H1 (cell line): Measurements from ENCODE around the gene AIMP1. TPM values are rescaled to one million over a fixed set of nuclear protein-coding genes. Genes with fewer than 3 reads are reported as not detected.

Experiments used
- CTCF ChIA-PET: fragments of 300-600 bp; sonication (Branson Sonifier 250); formaldehyde crosslinking; loops from one replicate; lab custom pipeline; 2021; ENCODE audit not compliant: partially characterized antibody; lab: Charles Lee
- POLR2A ChIA-PET: fragments of 300-600 bp; sonication (Branson Sonifier 250); formaldehyde crosslinking; loops from one replicate; lab custom pipeline; 2021; ENCODE audit warnings: inconsistent platforms; ENCODE audit not compliant: partially characterized antibody; lab: Charles Lee
- DNase-seq, 2 experiments: peaks; one replicate each; pipeline versions ENCODE4 v3.0.0 to v3.0.0-alpha.2; 2010 to 2022; ENCODE audit warnings: low spot score in 2 of 2, low read depth in 1 of 2, mixed read lengths in 1 of 2
- FAIRE-seq: peaks from 2 replicates; lab custom pipeline; 2011; peaks lifted over from hg19 to GRCh38; lab: Jason Lieb, UNC
- H2AFZ ChIP-seq: 2 replicates; pipeline ENCODE4 v1.8.1; 2012; ENCODE audit warnings: low read length, inconsistent platforms
- H2AK5ac ChIP-seq: 2 replicates; pipeline ENCODE4 v1.6.1; 2013; ENCODE audit warnings: low read depth, low read length
- H2BK120ac ChIP-seq: replicated peaks from 2 replicates; pipeline ENCODE3; 2013; ENCODE audit warnings: low read depth, low read length, inconsistent platforms
- H2BK12ac ChIP-seq: 2 replicates; pipeline ENCODE4 v1.6.1; 2013; ENCODE audit warnings: low read depth, low read length
- H2BK15ac ChIP-seq: 2 replicates; pipeline ENCODE4 v1.6.1; 2013; ENCODE audit warnings: low read length
- H2BK20ac ChIP-seq: 2 replicates; pipeline ENCODE4 v1.6.1; 2013; ENCODE audit warnings: low read length
- H2BK5ac ChIP-seq: 2 replicates; pipeline ENCODE4 v1.6.1; 2013; ENCODE audit warnings: low read depth, low read length
- H3K14ac ChIP-seq: 2 replicates; pipeline ENCODE4 v1.6.1; 2013; ENCODE audit warnings: inconsistent platforms; ENCODE audit not compliant: insufficient read length
- H3K18ac ChIP-seq: 2 replicates; pipeline ENCODE4 v1.6.1; 2013; ENCODE audit warnings: low read length; ENCODE audit errors: extremely low read depth
- H3K23ac ChIP-seq: 2 replicates; pipeline ENCODE4 v1.6.1; 2013; ENCODE audit warnings: inconsistent platforms; ENCODE audit not compliant: insufficient read length
- H3K23me2 ChIP-seq: 2 replicates; pipeline ENCODE4 v1.6.1; 2013; ENCODE audit warnings: low read depth, low read length
- H3K27ac ChIP-seq: 2 replicates; pipeline ENCODE4 v1.6.1; 2011; ENCODE audit warnings: low read depth, low read length, inconsistent platforms
- H3K27me3 ChIP-seq, 4 experiments: replicated peaks in 1 of 4; 1 replicate in 1 of 4; 2 replicates in 3 of 4; pipeline versions ENCODE4 v1.6.1 to v1.8.1; 2011 to 2013; ENCODE audit warnings: low read length in 3 of 4, mild to moderate bottlenecking in 3 of 4, inconsistent platforms in 2 of 4, mixed read lengths in 2 of 4, moderate library complexity in 1 of 4; ENCODE audit not compliant: control insufficient read depth in 3 of 4, insufficient read depth in 3 of 4; ENCODE audit errors: extremely low read depth in 1 of 4
- H3K36me3 ChIP-seq, 4 experiments: 2 replicates each; pipeline versions ENCODE4 v1.6.1 to v1.8.1; 2011 to 2013; ENCODE audit warnings: mild to moderate bottlenecking in 4 of 4, low read length in 3 of 4, moderate library complexity in 2 of 4, control low read depth in 1 of 4, inconsistent platforms in 1 of 4; ENCODE audit not compliant: insufficient read depth in 4 of 4, control insufficient read depth in 2 of 4
- H3K4ac ChIP-seq: replicated peaks from 2 replicates; pipeline ENCODE3; 2013; ENCODE audit warnings: low read length, low read depth, mixed read lengths, inconsistent platforms; ENCODE audit not compliant: insufficient read length
- H3K4me1 ChIP-seq, 4 experiments: replicated peaks in 1 of 4; 1 replicate in 1 of 4; 2 replicates in 3 of 4; pipeline versions ENCODE4 v1.6.1 to v1.8.1; 2011 to 2013; ENCODE audit warnings: low read length in 3 of 4, inconsistent platforms in 2 of 4, mixed read lengths in 1 of 4; ENCODE audit not compliant: insufficient read depth in 4 of 4, control insufficient read depth in 3 of 4
- H3K4me2 ChIP-seq, 2 experiments: 2 replicates each; pipeline versions ENCODE4 v1.6.1 to v1.8.1; 2011 to 2013; ENCODE audit warnings: low read depth in 2 of 2, low read length in 2 of 2, control low read depth in 1 of 2, inconsistent platforms in 1 of 2, mild to moderate bottlenecking in 1 of 2; ENCODE audit not compliant: insufficient read depth in 1 of 2
- H3K4me3 ChIP-seq, 4 experiments: fragments of 200-600, 300-600 bp in 1 of 4; sonication (generic), shearing (Covaris generic), sonication (Bioruptor Twin) in 1 of 4; 2 replicates each; pipeline versions ENCODE4 v1.5.1 to v1.8.1; 2011 to 2016; ENCODE audit warnings: low read length in 4 of 4, low read depth in 3 of 4, control low read depth in 2 of 4, inconsistent platforms in 2 of 4, mild to moderate bottlenecking in 2 of 4, mixed read lengths in 1 of 4, moderate library complexity in 1 of 4; ENCODE audit not compliant: insufficient read depth in 2 of 4; ENCODE audit errors: extremely low read depth in 1 of 4
- H3K56ac ChIP-seq: replicated peaks from 2 replicates; pipeline ENCODE3; 2013; ENCODE audit warnings: low read depth, mild to moderate bottlenecking, mixed read lengths, low read length, inconsistent platforms; ENCODE audit not compliant: insufficient read length
- H3K79me1 ChIP-seq: 2 replicates; pipeline ENCODE4 v1.6.1; 2013; ENCODE audit warnings: low read depth, low read length, control low read depth
- H3K79me2 ChIP-seq, 2 experiments: 2 replicates each; pipeline versions ENCODE4 v1.6.1 to v1.8.1; 2012 to 2013; ENCODE audit warnings: low read length in 2 of 2, mild to moderate bottlenecking in 2 of 2, inconsistent platforms in 1 of 2; ENCODE audit not compliant: insufficient read depth in 2 of 2, control insufficient read depth in 1 of 2
- H3K9ac ChIP-seq, 4 experiments: replicated peaks in 1 of 4; 1 replicate in 1 of 4; 2 replicates in 3 of 4; pipeline versions ENCODE4 v1.6.1 to v1.8.1; 2011 to 2013; ENCODE audit warnings: low read depth in 3 of 4, low read length in 3 of 4, control low read depth in 2 of 4, mild to moderate bottlenecking in 2 of 4, moderate library complexity in 2 of 4, inconsistent platforms in 1 of 4; ENCODE audit errors: extremely low read depth in 1 of 4
- H3K9me3 ChIP-seq, 2 experiments: 2 replicates each; pipeline versions ENCODE4 v1.6.1 to v1.8.1; 2012 to 2013; ENCODE audit warnings: mild to moderate bottlenecking in 2 of 2, moderate library complexity in 2 of 2, control low read depth in 1 of 2, inconsistent platforms in 1 of 2, low read depth in 1 of 2, low read length in 1 of 2, mixed read lengths in 1 of 2; ENCODE audit not compliant: insufficient read depth in 2 of 2
- H4K20me1 ChIP-seq, 2 experiments: replicated peaks in 1 of 2; 2 replicates each; pipeline versions ENCODE3 to v1.8.1; 2011 to 2013; ENCODE audit warnings: inconsistent platforms in 2 of 2, low read length in 2 of 2, mild to moderate bottlenecking in 1 of 2; ENCODE audit not compliant: insufficient read depth in 2 of 2, control insufficient read depth in 1 of 2
- H4K5ac ChIP-seq: 2 replicates; pipeline ENCODE4 v1.6.1; 2013; ENCODE audit warnings: low read length, low read depth, mixed read lengths, inconsistent platforms; ENCODE audit not compliant: insufficient read length
- H4K8ac ChIP-seq: 2 replicates; pipeline ENCODE4 v1.8.0; 2013; ENCODE audit warnings: mild to moderate bottlenecking, moderate library complexity, low read length, inconsistent platforms; ENCODE audit not compliant: insufficient read depth; ENCODE audit errors: extremely low read depth
- H4K91ac ChIP-seq: replicated peaks from 2 replicates; pipeline ENCODE3; 2013; ENCODE audit warnings: low read length, mixed read lengths, inconsistent platforms; ENCODE audit not compliant: insufficient read length
- EGR1 ChIP-seq: IDR thresholded peaks from 2 replicates; pipeline ENCODE4 v1.6.1; 2011; ENCODE audit warnings: low read depth, low read length, borderline replicate concordance
- GTF2F1 ChIP-seq: IDR thresholded peaks from 2 replicates; pipeline ENCODE4 v1.6.1; 2012; ENCODE audit warnings: low read depth, low read length, improper control_type of control experiment, borderline replicate concordance
- JUND ChIP-seq: IDR thresholded peaks from 2 replicates; pipeline ENCODE4 v1.6.1; 2011; ENCODE audit warnings: mild to moderate bottlenecking, improper control_type of control experiment, low read length
- NANOG ChIP-seq: IDR thresholded peaks from 2 replicates; pipeline ENCODE4 v1.6.1; 2011; ENCODE audit warnings: low read length, low read depth, mild to moderate bottlenecking, inconsistent platforms; ENCODE audit not compliant: insufficient read depth, poor library complexity, severe bottlenecking
- POLR2A ChIP-seq, 2 experiments: IDR thresholded peaks; 1 replicate in 1 of 2; 2 replicates in 1 of 2; pipeline ENCODE4 v1.6.1; 2011; ENCODE audit warnings: low read depth in 2 of 2, low read length in 2 of 2, mild to moderate bottlenecking in 2 of 2; ENCODE audit errors: control extremely low read depth in 1 of 2
- SIRT6 ChIP-seq: IDR thresholded peaks from one replicate; pipeline ENCODE4 v1.7.1; 2012; ENCODE audit warnings: low read length, inconsistent platforms
- SP2 ChIP-seq: IDR thresholded peaks from 2 replicates; pipeline ENCODE4 v1.6.1; 2012; ENCODE audit warnings: mild to moderate bottlenecking, low read length, inconsistent platforms
- polyA plus RNA-seq, 7 experiments: library from polyadenylated mRNA; depleted of rRNA in 3 of 7; stranded (reverse) in 5 of 7; unstranded in 2 of 7; fragments of >200 nt in 5 of 7; fragments of 200-250 nt in 2 of 7; gene quantifications; 1 replicate in 5 of 7; 2 replicates in 1 of 7; 4 replicates in 1 of 7; pipeline versions ENCODE4 v1.2.1 to v1.2.3, GENCODE V29; 2011 to 2013; ENCODE audit warnings: missing spikeins in 2 of 7, mixed read lengths in 2 of 7
- total RNA-seq: library from RNA; stranded (reverse); fragmentation: NEBNext Ultra II Directional; extraction: Animal tissue kit (Norgen Biotek cat#: 25700); gene quantifications from 2 replicates; pipeline ENCODE4 v1.2.1, GENCODE V29; 2021

The AIMP1 gene
- total and polyA plus RNA-seq, 2 of the 8 experiments (the other 6 are each of a cell fraction or from before 2014, with no cell fraction given), result 7.9 to 54.6 TPM

DNA sequence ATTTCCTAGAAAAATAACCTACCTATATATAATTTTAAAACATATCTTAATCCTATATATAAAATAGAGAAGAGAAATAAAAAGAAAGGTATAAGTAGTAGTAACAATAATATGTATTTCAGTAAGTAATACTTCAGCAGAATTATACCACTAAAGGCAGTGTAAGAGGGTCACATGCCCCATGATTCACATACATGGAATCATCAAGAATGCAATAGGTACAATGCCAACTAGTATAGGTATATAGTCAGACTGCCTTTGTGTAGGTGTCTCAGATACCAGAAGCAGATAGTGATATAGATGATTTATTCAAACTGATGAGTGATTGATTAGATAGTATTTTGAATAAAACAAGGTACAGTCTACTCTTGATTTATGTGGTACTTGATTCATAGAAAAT, 9.4 kb downstream of the AIMP1 start:
- H4K8ac ChIP-seq, result no peak overlapping the region
- H4K20me1 ChIP-seq, result peaks cover 0 to 2% of the 10 kb centered on the region in 2 experiments
- no peak overlapping the region for H3K14ac ChIP-seq
- H2BK120ac ChIP-seq, result no peak overlapping the region
- no peaks in the 10 kb centered on the region for H3K23me2 ChIP-seq
- H3K23ac ChIP-seq, result no peak overlapping the region
- H2BK15ac ChIP-seq, result no peak overlapping the region
- TF ChIP-seq POLR2A (IDR thresholded peaks at IDR 0.05; ENCODE audit: control extremely low read depth in 1 of 2, low read depth in 2 of 2, low read length in 2 of 2) (no peak), SIRT6 (no peak), NANOG (no peak), SP2 (no peak), EGR1 (no peak), GTF2F1 (no peak), JUND (no peak)
- ChIA-PET CTCF (interaction anchor here (1.6 kb wide), 1 partner anchor 60 kb away, joined by 4 read pairs; no protein-coding TSS in a partner anchor), POLR2A (no interaction called here)
- H2BK20ac ChIP-seq, result no peak overlapping the region
- no peak for DNase-seq
- no peaks in the 10 kb centered on the region for H3K27me3 ChIP-seq
- no peak overlapping the region for H2AFZ ChIP-seq
- no peaks in the 10 kb centered on the region for H3K79me1 ChIP-seq
- no peak overlapping the region for H2AK5ac ChIP-seq
- H3K4ac ChIP-seq, result no peak overlapping the region
- H3K4me2 ChIP-seq, result no peak overlapping the region
- H3K36me3 ChIP-seq, result peaks cover 0 to 43% (median 14%) of the 10 kb centered on the region in 4 experiments; a peak in 4 of 8 replicates
- peaks cover 0 to 3% of the 10 kb centered on the region in 2 experiments; a peak in 1 of 4 replicates for H3K79me2 ChIP-seq
- H3K18ac ChIP-seq, result no peak overlapping the region
- H3K4me3 ChIP-seq, result no peak overlapping the region
- H2BK12ac ChIP-seq, result no peak overlapping the region
- H4K91ac ChIP-seq, result no peak overlapping the region
- FAIRE-seq, result no peak
- no peak overlapping the region for H4K5ac ChIP-seq
- H3K27ac ChIP-seq, result no peak overlapping the region
- H2BK5ac ChIP-seq, result no peak overlapping the region
- H3K9me3 ChIP-seq, result peaks cover 0 to 7% of the 10 kb centered on the region in 2 experiments; a peak in 1 of 4 replicates
- H3K9ac ChIP-seq, result no peak overlapping the region
- no peaks in the 10 kb centered on the region for H3K4me1 ChIP-seq
- H3K56ac ChIP-seq, result no peak overlapping the region
